HEK293T (cell line): ENCODE results near the gene THAP10.

ENCODE experiments used
- ARNT ChIP-seq: fragments of 450-650 bp; IDR thresholded peaks from 2 replicates; pipeline ENCODE4 v1.6.1; 2017; ENCODE audit warnings: mild to moderate bottlenecking
- ELF4 ChIP-seq: fragments of 450-650 bp; IDR thresholded peaks from 2 replicates; pipeline ENCODE4 v1.6.1; 2017; ENCODE audit warnings: antibody characterized with exemption
- FOXA1 ChIP-seq: fragments of 450-650 bp; IDR thresholded peaks from 2 replicates; pipeline ENCODE4 v1.6.1; 2016; ENCODE audit warnings: mild to moderate bottlenecking
- FOXK2 ChIP-seq: fragments of 450-650 bp; IDR thresholded peaks from 2 replicates; pipeline ENCODE4 v1.6.1; 2016; ENCODE audit warnings: mild to moderate bottlenecking
- HDGF ChIP-seq: fragments of 450-650 bp; IDR thresholded peaks from 2 replicates; pipeline ENCODE4 v1.6.1; 2017; ENCODE audit warnings: antibody characterized with exemption, borderline replicate concordance
- L3MBTL2 ChIP-seq: fragments of 450-650 bp; conservative IDR thresholded peaks from 2 replicates; pipeline ENCODE4 v1.6.1; 2016; ENCODE audit warnings: mild to moderate bottlenecking
- SP1 ChIP-seq: fragments of 450-650 bp; IDR thresholded peaks from 2 replicates; pipeline ENCODE4 v1.6.1; 2017
- TF ChIP-seq, protein P1 (sequence below): fragments of 450-650 bp; IDR thresholded peaks from 2 replicates; pipeline ENCODE4 v1.6.1; 2016

DNA sequence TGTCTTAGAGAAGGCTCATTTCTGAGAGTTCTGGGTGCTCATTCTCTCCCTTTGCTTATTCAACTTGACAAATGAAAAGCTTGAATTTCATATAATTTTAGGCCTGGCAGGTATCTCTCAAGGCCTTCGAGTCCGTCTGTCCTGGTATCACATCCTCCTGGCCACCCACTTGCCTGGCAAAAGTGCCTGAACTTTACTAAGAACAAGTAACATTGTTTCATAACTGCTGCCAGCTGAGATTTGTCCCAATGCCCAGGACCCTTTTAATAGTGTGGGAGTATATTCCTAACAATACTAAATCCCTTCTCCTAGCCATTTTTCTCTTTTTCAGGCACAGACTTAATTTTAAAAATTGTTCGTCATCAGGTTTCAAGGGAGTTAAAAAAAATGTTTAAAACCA, 56.4 kb downstream of the THAP10 start:
- TF ChIP-seq FOXA1 (no peak), HDGF (no peak), ELF4 (no peak), L3MBTL2 (no peak), FOXK2 (no peak), SP1 (no peak), ARNT (no peak)
- TF ChIP-seq, protein P1, sequence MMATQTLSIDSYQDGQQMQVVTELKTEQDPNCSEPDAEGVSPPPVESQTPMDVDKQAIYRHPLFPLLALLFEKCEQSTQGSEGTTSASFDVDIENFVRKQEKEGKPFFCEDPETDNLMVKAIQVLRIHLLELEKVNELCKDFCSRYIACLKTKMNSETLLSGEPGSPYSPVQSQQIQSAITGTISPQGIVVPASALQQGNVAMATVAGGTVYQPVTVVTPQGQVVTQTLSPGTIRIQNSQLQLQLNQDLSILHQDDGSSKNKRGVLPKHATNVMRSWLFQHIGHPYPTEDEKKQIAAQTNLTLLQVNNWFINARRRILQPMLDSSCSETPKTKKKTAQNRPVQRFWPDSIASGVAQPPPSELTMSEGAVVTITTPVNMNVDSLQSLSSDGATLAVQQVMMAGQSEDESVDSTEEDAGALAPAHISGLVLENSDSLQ, result no peak
